Caco-2 (cell line): ENCODE data around the gene SLK. TPM values are rescaled to one million over a fixed set of nuclear protein-coding genes. Genes with fewer than 3 reads are reported as not detected.

Experiments
- BruUV-seq: library from RNA; stranded (reverse); fragments of 400-500 nt; replicated peaks from 2 replicates; lab custom pipeline; 2021; lab: Mats Ljungman, UMichigan
- CTCF ChIA-PET: fragments of 300-600 bp; sonication (Branson Sonifier 250); formaldehyde crosslinking; loops from one replicate; lab custom pipeline; 2022; ENCODE audit warnings: antibody characterized with exemption; lab: Charles Lee
- POLR2A ChIA-PET: fragments of 300-600 bp; sonication (Branson Sonifier 250); formaldehyde crosslinking; loops from one replicate; lab custom pipeline; 2022; ENCODE audit warnings: antibody characterized with exemption; lab: Charles Lee
- DNase-seq, 2 experiments: peaks; one replicate each; pipeline versions ENCODE4 v3.0.0 to v3.0.0-alpha.2; 2020 to 2022
- H3K27me3 ChIP-seq: replicated peaks from 2 replicates; pipeline ENCODE4 v1.6.0; 2011; ENCODE audit warnings: low read length; ENCODE audit not compliant: control insufficient read depth, insufficient read depth
- H3K36me3 ChIP-seq: 2 replicates; pipeline ENCODE4 v1.5.1; 2011; ENCODE audit warnings: low read length; ENCODE audit not compliant: control insufficient read depth, insufficient read depth
- H3K4me1 ChIP-seq: fragments of 250-450 bp; sonication (Bioruptor Pico); 2 replicates; pipeline ENCODE4 v1.5.1; 2020; ENCODE audit warnings: mild to moderate bottlenecking
- H3K4me3 ChIP-seq: 2 replicates; pipeline ENCODE4 v1.5.1; 2011; ENCODE audit warnings: low read depth, mild to moderate bottlenecking, control low read depth, low read length
- H3K9me3 ChIP-seq: fragments of 250-450 bp; sonication (Bioruptor Pico); 2 replicates; pipeline ENCODE4 v1.5.1; 2020; ENCODE audit warnings: mild to moderate bottlenecking, moderate library complexity
- H3K27ac Mint-ChIP-seq: one replicate; pipeline ENCODE4 v1.8.0; 2022; ENCODE audit warnings: mixed read lengths; ENCODE audit not compliant: unreplicated experiment
- H3K27me3 Mint-ChIP-seq: one replicate; pipeline ENCODE4 v1.8.0; 2022; ENCODE audit warnings: mixed read lengths; ENCODE audit not compliant: insufficient read depth, unreplicated experiment
- H3K36me3 Mint-ChIP-seq: one replicate; pipeline ENCODE4 v1.8.0; 2022; ENCODE audit warnings: mild to moderate bottlenecking, mixed read lengths; ENCODE audit not compliant: insufficient read depth, unreplicated experiment
- H3K4me1 Mint-ChIP-seq: one replicate; pipeline ENCODE4 v1.8.0; 2022; ENCODE audit warnings: low read depth, mixed read lengths; ENCODE audit not compliant: unreplicated experiment
- H3K4me3 Mint-ChIP-seq: one replicate; pipeline ENCODE4 v1.8.0; 2022; ENCODE audit warnings: mild to moderate bottlenecking, moderate library complexity, mixed read lengths; ENCODE audit not compliant: unreplicated experiment
- H3K9me3 Mint-ChIP-seq: one replicate; pipeline ENCODE4 v1.8.0; 2022; ENCODE audit warnings: mixed read lengths; ENCODE audit not compliant: unreplicated experiment
- intact Hi-C: fragments of 100-400 bp; cut with micrococcal nuclease; formaldehyde crosslinking; loops from one replicate; pipeline ENCODE4 v1.10.0; 2022; ENCODE audit not compliant: unreplicated experiment
- total RNA-seq: library from RNA; stranded (reverse); gene quantifications from 2 replicates; pipeline ENCODE4 v1.2.3, GENCODE V29; 2022
- TF ChIP-seq, protein P1 (sequence below), 2 experiments: fragments of 200-600 bp in 1 of 2; IDR thresholded peaks; 1 replicate in 1 of 2; 2 replicates in 1 of 2; pipeline versions ENCODE4 v1.5.1 to v1.8.0; 2011 to 2022; ENCODE audit warnings: antibody characterized with exemption in 1 of 2, control low read depth in 1 of 2, inconsistent platforms in 1 of 2, low read depth in 1 of 2, low read length in 1 of 2, mild to moderate bottlenecking in 1 of 2, moderate library complexity in 1 of 2; ENCODE audit not compliant: insufficient read depth in 1 of 2, severe bottlenecking in 1 of 2, unreplicated experiment in 1 of 2

Gene SLK
- total RNA-seq, 1 experiment from 2014 or later = 39.5 TPM

GRCh38 chr10:103925591-103925990 is 41.3 kb upstream of the SLK start:
- Mint-ChIP-seq H3K4me3 (peak overlapping the region; percentile 37), H3K27me3 (no peaks in the 10 kb centered on the region), H3K36me3 (no peaks in the 10 kb centered on the region), H3K9me3 (no peaks in the 10 kb centered on the region), H3K4me1 (peaks cover 35% of the 10 kb centered on the region), H3K27ac (peak overlapping the region; percentile 59)
- Histone ChIP-seq H3K27me3 (no peaks in the 10 kb centered on the region), H3K4me3 (no peak overlapping the region), H3K9me3 (no peaks in the 10 kb centered on the region), H3K36me3 (no peaks in the 10 kb centered on the region), H3K4me1 (peaks cover 69% of the 10 kb centered on the region)
- intact Hi-C loops = no loop called here
- CTCF ChIA-PET = interaction anchor here (1.4 kb wide), 1 partner anchor 35 kb away, joined by 5 read pairs; no protein-coding TSS in a partner anchor
- DNase-seq = peak in 1 of 2 experiments; percentile 62
- POLR2A ChIA-PET = no interaction called here
- TF ChIP-seq, protein P1, sequence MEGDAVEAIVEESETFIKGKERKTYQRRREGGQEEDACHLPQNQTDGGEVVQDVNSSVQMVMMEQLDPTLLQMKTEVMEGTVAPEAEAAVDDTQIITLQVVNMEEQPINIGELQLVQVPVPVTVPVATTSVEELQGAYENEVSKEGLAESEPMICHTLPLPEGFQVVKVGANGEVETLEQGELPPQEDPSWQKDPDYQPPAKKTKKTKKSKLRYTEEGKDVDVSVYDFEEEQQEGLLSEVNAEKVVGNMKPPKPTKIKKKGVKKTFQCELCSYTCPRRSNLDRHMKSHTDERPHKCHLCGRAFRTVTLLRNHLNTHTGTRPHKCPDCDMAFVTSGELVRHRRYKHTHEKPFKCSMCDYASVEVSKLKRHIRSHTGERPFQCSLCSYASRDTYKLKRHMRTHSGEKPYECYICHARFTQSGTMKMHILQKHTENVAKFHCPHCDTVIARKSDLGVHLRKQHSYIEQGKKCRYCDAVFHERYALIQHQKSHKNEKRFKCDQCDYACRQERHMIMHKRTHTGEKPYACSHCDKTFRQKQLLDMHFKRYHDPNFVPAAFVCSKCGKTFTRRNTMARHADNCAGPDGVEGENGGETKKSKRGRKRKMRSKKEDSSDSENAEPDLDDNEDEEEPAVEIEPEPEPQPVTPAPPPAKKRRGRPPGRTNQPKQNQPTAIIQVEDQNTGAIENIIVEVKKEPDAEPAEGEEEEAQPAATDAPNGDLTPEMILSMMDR (IDR thresholded peaks at IDR 0.05; ENCODE audit: insufficient read depth in 1 of 2, low read depth in 1 of 2, low read length in 1 of 2, severe bottlenecking in 1 of 2, unreplicated experiment in 1 of 2) = no peak
- BruUV-seq = no TSS peak

- CTCF ChIA-PET = interaction anchor here (1.4 kb wide), 1 partner anchor 37 kb away, joined by 5 read pairs; no protein-coding TSS in a partner anchor
- Mint-ChIP-seq H3K9me3 (no peaks in the 10 kb centered on the region), H3K27ac (peak overlapping the region; percentile 59), H3K4me1 (peaks cover 44% of the 10 kb centered on the region), H3K36me3 (no peaks in the 10 kb centered on the region), H3K4me3 (peak overlapping the region; percentile 37), H3K27me3 (no peaks in the 10 kb centered on the region)
- POLR2A ChIA-PET = no interaction called here
- no TSS peak for BruUV-seq
- no peaks in the 10 kb centered on the region for H3K9me3 ChIP-seq
- no peaks in the 10 kb centered on the region for H3K36me3 ChIP-seq
- intact Hi-C loops = loop anchor here (1.0 to 2.0 kb wide), 2 partner anchors 9 to 18 kb away; partner anchors contain the start of gene STN1
- DNase-seq = no peak
- no peak overlapping the region for H3K4me3 ChIP-seq
- peaks cover 78% of the 10 kb centered on the region for H3K4me1 ChIP-seq
- TF ChIP-seq, protein P1 (IDR thresholded peaks at IDR 0.05; ENCODE audit: insufficient read depth in 1 of 2, low read depth in 1 of 2, low read length in 1 of 2, severe bottlenecking in 1 of 2, unreplicated experiment in 1 of 2) = peak in 1 of 2 experiments; percentile 25
- H3K27me3 ChIP-seq = no peaks in the 10 kb centered on the region
These were observed 40.1 kb upstream of the SLK start for GRCh38 chr10:103926722-103927319.

- H3K4me1 Mint-ChIP-seq = peaks cover 61% of the 10 kb centered on the region
- TF ChIP-seq, protein P1 (IDR thresholded peaks at IDR 0.05; ENCODE audit: insufficient read depth in 1 of 2, low read depth in 1 of 2, low read length in 1 of 2, severe bottlenecking in 1 of 2, unreplicated experiment in 1 of 2) = no peak
- intact Hi-C loops = loop anchor here (2.0 kb wide), 1 partner anchor 38 kb away; the partner anchor contains the start of gene SLK
- Histone ChIP-seq H3K4me3 (no peak overlapping the region), H3K36me3 (no peaks in the 10 kb centered on the region), H3K27me3 (no peaks in the 10 kb centered on the region), H3K4me1 (peaks cover 81% of the 10 kb centered on the region), H3K9me3 (no peaks in the 10 kb centered on the region)
- POLR2A ChIA-PET = no interaction called here
- H3K36me3 Mint-ChIP-seq = no peaks in the 10 kb centered on the region
- CTCF ChIA-PET = no interaction called here
- no peak overlapping the region for H3K4me3 Mint-ChIP-seq
- no peaks in the 10 kb centered on the region for H3K9me3 Mint-ChIP-seq
- BruUV-seq = no TSS peak
- no peaks in the 10 kb centered on the region for H3K27me3 Mint-ChIP-seq
- H3K27ac Mint-ChIP-seq = no peak overlapping the region
- no peak for DNase-seq
These were observed 38.2 kb upstream of the SLK start for GRCh38 chr10:103928784-103929183.
